Motor neuron (in vitro differentiated cells): Measurements from ENCODE around the gene UNK. TPM values are rescaled to one million over a fixed set of nuclear protein-coding genes. Genes with fewer than 3 reads are reported as not detected.
A peak's percentile ranks its signal among the peaks of the same experiment; 100 is the strongest.

Experiments used
- ATAC-seq, 8 experiments: fragments of 200-7000 bp; cut with Tn5 transposase; replicated peaks in 6 of 8; 2 replicates each; pipeline ENCODE4 v1.8.0; 2021; ENCODE audit warnings: mild to moderate bottlenecking in 8 of 8, moderate library complexity in 8 of 8
- H3K27ac ChIP-seq, 2 donors: fragments of 250-450 bp; sonication (Bioruptor Pico); 2 replicates each; pipeline ENCODE4 v1.9.0; 2021; ENCODE audit warnings: antibody characterized with exemption in 2 of 2, mild to moderate bottlenecking in 2 of 2, moderate library complexity in 1 of 2
- H3K4me1 ChIP-seq, 2 donors: fragments of 250-450 bp; sonication (Bioruptor Pico); replicated peaks in 1 of 2; 2 replicates each; pipeline ENCODE4 v1.6.1; 2021; ENCODE audit warnings: antibody characterized with exemption in 2 of 2, mild to moderate bottlenecking in 2 of 2, moderate library complexity in 1 of 2
- H3K4me3 ChIP-seq, 5 donors: fragments of 250-450 bp; sonication (Bioruptor Pico); 2 replicates each; pipeline ENCODE4 v1.9.0; 2021; ENCODE audit warnings: antibody characterized with exemption in 5 of 5, mild to moderate bottlenecking in 5 of 5, moderate library complexity in 4 of 5
- whole genome bisulfite sequencing, 10 experiments: fragments of 450-650 bp; shearing (Covaris generic); methylation state at CpG; one replicate each; pipeline ENCODE4 v1.0.0; 2022; 5-methylcytosine and 5-hydroxymethylcytosine counted together
- in situ Hi-C, 9 experiments: fragments of 400-800 bp; cut with MboI; loops; one replicate each; pipeline ENCODE4 v1.15.0; 2021; ENCODE audit warnings: low sequenced_read_pairs in 9 of 9, low pct_unique_long_range_greater_than_20kb in 2 of 9; ENCODE audit not compliant: unreplicated experiment in 9 of 9
- total RNA-seq, 8 experiments: library from RNA; unstranded; fragments of 300-600 nt; gene quantifications; 2 replicates each; pipeline versions ENCODE4 v1.2.3 to v1.2.4, GENCODE V29; 2022

Gene UNK, protein sequence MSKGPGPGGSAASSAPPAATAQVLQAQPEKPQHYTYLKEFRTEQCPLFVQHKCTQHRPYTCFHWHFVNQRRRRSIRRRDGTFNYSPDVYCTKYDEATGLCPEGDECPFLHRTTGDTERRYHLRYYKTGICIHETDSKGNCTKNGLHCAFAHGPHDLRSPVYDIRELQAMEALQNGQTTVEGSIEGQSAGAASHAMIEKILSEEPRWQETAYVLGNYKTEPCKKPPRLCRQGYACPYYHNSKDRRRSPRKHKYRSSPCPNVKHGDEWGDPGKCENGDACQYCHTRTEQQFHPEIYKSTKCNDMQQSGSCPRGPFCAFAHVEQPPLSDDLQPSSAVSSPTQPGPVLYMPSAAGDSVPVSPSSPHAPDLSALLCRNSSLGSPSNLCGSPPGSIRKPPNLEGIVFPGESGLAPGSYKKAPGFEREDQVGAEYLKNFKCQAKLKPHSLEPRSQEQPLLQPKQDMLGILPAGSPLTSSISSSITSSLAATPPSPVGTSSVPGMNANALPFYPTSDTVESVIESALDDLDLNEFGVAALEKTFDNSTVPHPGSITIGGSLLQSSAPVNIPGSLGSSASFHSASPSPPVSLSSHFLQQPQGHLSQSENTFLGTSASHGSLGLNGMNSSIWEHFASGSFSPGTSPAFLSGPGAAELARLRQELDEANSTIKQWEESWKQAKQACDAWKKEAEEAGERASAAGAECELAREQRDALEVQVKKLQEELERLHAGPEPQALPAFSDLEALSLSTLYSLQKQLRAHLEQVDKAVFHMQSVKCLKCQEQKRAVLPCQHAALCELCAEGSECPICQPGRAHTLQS
- total RNA-seq, result 10 to 100 TPM; 14.6 to 38.2 (median 20.0) TPM

DNA sequence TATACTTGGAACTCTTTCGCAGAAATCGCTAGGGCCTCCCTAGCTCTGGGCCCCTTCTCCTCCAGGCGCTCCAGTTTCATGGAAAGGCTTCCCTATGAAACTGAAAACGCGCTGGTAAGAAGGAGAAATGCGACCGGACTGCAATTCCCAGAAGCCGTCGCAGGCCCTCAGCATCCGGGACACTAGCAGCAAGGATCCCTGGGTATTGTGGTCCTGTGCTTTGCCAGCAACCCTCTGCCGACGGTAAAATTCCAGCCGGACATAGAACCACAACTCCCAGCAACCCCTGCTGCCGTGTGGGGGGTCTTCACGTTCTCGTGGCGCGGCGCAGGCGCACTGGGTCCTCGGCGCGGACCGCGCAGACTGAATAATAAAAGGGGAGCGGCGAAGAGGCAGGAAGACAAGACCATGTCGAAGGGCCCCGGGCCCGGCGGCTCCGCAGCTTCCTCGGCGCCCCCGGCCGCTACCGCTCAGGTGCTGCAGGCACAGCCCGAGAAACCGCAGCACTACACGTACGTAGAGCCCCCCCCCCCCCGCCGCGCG lies at the start of gene UNK:
Gene UNK, plus strand, starts transcription at position 334 of the 543 bp plus-strand sequence. Its CDS starts 75 bp downstream, at position 409.
- ATAC-seq, result peak; percentile 69 to 86 (median 82)
- Histone ChIP-seq H3K4me1 (peaks cover 32 to 35% of the 10 kb centered on the region in 2 donors), H3K27ac (peak within 1 kb of the TSS; percentile 98 to 100), H3K4me3 (peak within 1 kb of the TSS; percentile 46 to 77 (median 66))
- WGBS, 10 experiments, result 0 to 1% (median 0%) methylated on average over 1 to 17 of the region's 45 CpGs; no CpG with 5 or more reads in 3 of the 10 experiments
- in situ Hi-C loops, result no loop called here

DNA sequence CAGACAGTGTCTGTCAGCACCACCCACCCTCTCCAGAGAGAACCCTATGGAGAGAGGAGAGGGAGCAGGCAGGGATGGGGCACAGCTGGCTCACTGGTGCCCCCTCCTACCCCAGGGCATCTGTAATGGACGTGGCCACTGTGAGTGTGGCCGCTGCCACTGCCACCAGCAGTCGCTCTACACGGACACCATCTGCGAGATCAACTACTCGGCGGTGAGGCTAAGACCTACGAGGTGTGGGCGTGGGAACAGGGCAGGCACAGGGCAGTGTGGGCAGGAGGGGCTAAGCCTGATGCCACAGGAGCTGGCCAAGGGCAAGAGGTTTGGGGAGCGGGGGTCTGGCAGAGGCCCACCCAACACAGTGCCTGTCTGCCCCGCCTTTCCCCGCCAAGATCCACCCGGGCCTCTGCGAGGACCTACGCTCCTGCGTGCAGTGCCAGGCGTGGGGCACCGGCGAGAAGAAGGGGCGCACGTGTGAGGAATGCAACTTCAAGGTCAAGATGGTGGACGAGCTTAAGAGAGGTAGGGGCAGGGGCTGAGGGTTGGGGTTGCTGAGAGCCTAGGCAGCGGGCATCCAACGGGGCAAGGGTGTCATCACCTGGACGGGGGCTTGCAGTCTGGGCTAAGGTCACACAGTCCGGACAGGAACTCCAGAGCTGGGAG lies 48.3 kb upstream of the UNK start:
- peaks cover 12 to 13% of the 10 kb centered on the region in 2 donors for H3K4me1 ChIP-seq
- in situ Hi-C loops, result no loop called here
- no peak overlapping the region for H3K27ac ChIP-seq
- H3K4me3 ChIP-seq, result no peak overlapping the region
- 50 to 90% methylated on average over 1 to 2 of the region's 26 CpGs; no CpG with 5 or more reads in 8 of the 10 experiments for WGBS, 10 experiments
- no peak for ATAC-seq

DNA sequence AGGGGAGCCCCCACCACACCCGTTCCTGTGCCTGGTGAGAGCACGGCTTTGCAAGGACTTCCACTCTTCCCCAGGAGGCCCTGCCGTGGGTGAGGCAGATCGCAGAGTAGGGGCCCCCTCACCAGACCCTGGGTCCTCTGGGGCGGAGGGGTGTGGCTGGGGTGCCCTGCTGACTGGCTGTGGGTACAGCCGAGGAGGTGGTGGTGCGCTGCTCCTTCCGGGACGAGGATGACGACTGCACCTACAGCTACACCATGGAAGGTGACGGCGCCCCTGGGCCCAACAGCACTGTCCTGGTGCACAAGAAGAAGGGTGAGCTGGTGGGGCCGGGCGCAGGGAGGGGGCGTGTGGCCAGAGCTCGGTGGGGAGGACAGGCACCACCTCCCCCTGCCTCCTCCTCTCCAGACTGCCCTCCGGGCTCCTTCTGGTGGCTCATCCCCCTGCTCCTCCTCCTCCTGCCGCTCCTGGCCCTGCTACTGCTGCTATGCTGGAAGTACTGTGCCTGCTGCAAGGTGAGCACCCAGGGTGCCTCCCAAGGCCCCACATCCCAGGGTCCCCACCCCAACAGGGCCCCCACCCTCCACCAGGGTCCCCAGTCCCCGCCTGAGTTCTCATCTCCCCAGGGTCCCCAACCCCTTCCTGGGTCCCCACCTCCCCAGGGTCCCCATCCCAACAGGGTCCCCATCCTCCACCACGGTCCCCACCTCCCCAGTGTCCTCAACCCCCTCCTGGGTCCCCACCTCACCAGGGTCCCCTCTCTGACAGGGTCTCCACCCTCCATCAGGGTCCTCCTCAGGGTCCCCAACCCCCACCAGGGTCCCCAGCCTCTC lies 47.3 kb upstream of the UNK start:
- no peak overlapping the region for H3K4me3 ChIP-seq
- peaks cover 12 to 13% of the 10 kb centered on the region in 2 donors for H3K4me1 ChIP-seq
- WGBS, 10 experiments, result 80 to 100% methylated on average over 1 of the region's 20 CpGs; no CpG with 5 or more reads in 8 of the 10 experiments
- in situ Hi-C loops, result no loop called here
- peak in 4 of 8 experiments; percentile 4 to 8 (median 6) for ATAC-seq
- peak overlapping the region in 1 of 2 donors; percentile 42 for H3K27ac ChIP-seq

DNA sequence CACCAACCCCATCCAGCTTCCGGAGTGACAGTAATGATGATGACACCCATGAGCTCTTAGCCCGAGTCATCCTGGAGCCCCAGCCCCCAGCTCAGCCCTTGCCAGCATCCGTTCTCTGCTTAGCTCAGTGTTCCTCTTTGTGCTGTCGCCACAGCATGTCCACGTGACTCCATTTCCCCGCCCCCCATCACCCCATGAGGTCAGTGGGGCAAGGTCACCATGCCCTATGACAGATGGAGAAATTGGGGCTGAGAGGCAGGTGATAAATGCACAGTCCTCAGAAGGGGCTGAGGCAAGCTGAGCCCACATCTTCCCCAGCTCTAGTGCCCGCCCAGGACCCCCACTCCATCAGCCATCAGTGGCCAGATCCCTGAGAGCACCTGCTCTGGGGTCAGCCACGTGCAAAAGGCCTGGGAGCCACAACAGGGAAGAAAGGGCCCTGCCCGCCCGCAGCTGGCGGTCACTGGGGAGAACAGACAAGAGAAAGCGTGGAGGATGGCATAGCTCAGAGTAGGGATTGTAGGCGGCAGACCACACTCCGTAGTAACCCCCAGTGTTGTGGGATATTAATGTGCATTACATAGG lies 46.3 kb upstream of the UNK start:
- peak overlapping the region; percentile 40 to 64 for H3K27ac ChIP-seq
- no peak overlapping the region for H3K4me3 ChIP-seq
- in situ Hi-C loops, result no loop called here
- H3K4me1 ChIP-seq, result peaks cover 12 to 13% of the 10 kb centered on the region in 2 donors
- 40 to 90% (median 75%) methylated on average over 1 to 6 of the region's 14 CpGs; no CpG with 5 or more reads in 4 of the 10 experiments for WGBS, 10 experiments
- ATAC-seq, result peak in 5 of 8 experiments; percentile 74 to 89 (median 80)

DNA sequence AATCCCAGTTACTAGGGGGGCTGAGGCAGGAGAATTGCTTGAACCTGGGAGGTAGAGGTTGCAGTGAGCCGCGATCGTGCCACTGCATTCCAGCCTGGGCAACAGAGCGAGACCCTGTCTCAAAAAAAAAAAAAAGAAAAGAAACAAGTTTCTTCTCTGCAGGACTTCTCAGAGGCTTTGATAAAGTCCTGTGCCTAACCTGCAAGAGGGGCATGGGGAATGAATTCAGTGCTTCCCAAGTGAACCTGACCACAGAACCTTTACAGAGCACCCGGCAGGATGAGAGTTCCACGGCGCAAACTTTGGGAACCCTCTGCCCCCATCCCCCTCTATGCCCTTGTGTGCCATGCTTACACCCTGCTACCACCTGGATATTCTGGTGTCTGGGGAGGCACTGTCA lies 45.4 kb upstream of the UNK start:
- 80 to 100% (median 94%) methylated on average over 1 to 7 of the region's 7 CpGs; no CpG with 5 or more reads in 4 of the 10 experiments for WGBS, 10 experiments
- in situ Hi-C loops, result no loop called here
- Histone ChIP-seq H3K4me3 (no peak overlapping the region), H3K4me1 (peaks cover 12 to 13% of the 10 kb centered on the region in 2 donors), H3K27ac (no peak overlapping the region)
- ATAC-seq, result no peak

DNA sequence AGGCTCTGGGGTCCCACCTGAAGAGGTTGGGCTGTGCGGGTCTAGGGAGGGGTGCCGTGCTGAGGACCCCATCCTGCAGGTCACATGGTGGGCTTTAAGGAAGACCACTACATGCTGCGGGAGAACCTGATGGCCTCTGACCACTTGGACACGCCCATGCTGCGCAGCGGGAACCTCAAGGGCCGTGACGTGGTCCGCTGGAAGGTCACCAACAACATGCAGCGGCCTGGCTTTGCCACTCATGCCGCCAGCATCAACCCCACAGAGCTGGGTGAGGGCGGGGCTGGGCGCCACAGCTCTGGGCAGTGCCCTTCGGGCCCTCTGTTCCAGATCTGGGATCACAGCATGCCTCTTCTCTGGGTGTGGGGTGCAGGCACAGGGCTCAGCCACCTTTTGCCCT lies 44.8 kb upstream of the UNK start:
- in situ Hi-C loops, result loop anchor here in 1 of 9 experiments (10.0 kb wide), 1 partner anchor 65 kb away; no protein-coding TSS in a partner anchor
- 60 to 100% (median 91%) methylated on average over 1 to 3 of the region's 14 CpGs; no CpG with 5 or more reads in 6 of the 10 experiments for WGBS, 10 experiments
- Histone ChIP-seq H3K4me1 (peaks cover 12 to 13% of the 10 kb centered on the region in 2 donors), H3K4me3 (no peak overlapping the region), H3K27ac (no peak overlapping the region)
- no peak for ATAC-seq

DNA sequence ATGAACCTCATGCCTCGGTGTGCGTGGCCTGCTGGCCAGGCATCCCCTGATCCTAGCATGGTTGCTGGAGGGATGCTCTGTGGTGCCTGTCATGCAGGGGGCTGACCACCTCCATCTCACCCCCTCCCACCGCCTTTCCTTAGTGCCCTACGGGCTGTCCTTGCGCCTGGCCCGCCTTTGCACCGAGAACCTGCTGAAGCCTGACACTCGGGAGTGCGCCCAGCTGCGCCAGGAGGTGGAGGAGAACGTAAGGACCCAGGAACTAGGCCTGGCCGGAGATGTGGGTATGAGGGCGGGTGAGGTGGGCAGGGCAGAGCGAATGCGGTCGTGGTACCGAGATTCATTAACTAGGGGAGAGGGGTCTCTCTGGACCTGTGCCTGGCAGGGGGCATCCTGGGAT lies 44.4 kb upstream of the UNK start:
- WGBS, 10 experiments, result 70 to 97% methylated on average over 5 to 7 of the region's 17 CpGs; no CpG with 5 or more reads in 8 of the 10 experiments
- in situ Hi-C loops, result loop anchor here in 1 of 9 experiments (10.0 kb wide), 1 partner anchor 65 kb away; no protein-coding TSS in a partner anchor
- H3K27ac ChIP-seq, result no peak overlapping the region
- peaks cover 12 to 13% of the 10 kb centered on the region in 2 donors for H3K4me1 ChIP-seq
- H3K4me3 ChIP-seq, result no peak overlapping the region
- no peak for ATAC-seq

DNA sequence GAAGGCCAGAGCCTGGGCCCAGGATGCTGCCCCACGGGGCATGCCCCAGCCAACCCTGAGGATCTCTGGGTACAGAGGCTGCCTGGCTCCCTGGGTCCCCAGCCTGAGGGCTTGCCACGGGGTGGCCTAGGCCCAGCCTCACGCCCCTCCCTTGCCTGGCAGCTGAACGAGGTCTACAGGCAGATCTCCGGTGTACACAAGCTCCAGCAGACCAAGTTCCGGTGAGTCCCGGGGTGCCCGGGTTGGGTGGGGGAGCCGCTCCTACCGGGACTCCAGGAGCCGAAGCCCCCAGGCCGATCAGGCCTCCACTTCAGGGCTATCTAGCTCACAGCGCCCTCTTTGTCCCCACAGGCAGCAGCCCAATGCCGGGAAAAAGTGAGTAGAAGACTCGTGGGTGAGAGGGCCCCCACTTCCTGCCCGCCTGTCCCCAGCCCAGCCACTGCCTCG lies 44.0 kb upstream of the UNK start:
- in situ Hi-C loops, result loop anchor here in 1 of 9 experiments (10.0 kb wide), 1 partner anchor 66 kb away; no protein-coding TSS in a partner anchor
- 73 to 80% methylated on average over 3 to 6 of the region's 17 CpGs; no CpG with 5 or more reads in 8 of the 10 experiments for WGBS, 10 experiments
- ATAC-seq, result no peak
- H3K27ac ChIP-seq, result no peak overlapping the region
- peaks cover 12 to 13% of the 10 kb centered on the region in 2 donors for H3K4me1 ChIP-seq
- no peak overlapping the region for H3K4me3 ChIP-seq

DNA sequence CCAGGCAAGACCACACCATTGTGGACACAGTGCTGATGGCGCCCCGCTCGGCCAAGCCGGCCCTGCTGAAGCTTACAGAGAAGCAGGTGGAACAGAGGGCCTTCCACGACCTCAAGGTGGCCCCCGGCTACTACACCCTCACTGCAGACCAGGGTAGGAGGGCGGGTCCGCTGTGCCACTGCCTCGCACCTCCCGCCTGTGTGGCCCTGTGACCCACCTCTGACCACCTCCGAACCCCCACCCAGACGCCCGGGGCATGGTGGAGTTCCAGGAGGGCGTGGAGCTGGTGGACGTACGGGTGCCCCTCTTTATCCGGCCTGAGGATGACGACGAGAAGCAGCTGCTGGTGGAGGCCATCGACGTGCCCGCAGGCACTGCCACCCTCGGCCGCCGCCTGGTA lies 42.3 kb upstream of the UNK start:
- no peak overlapping the region for H3K27ac ChIP-seq
- 94 to 100% (median 100%) methylated on average over 1 to 3 of the region's 25 CpGs; no CpG with 5 or more reads in 7 of the 10 experiments for WGBS, 10 experiments
- no peak for ATAC-seq
- peaks cover 12 to 13% of the 10 kb centered on the region in 2 donors for H3K4me1 ChIP-seq
- H3K4me3 ChIP-seq, result no peak overlapping the region
- in situ Hi-C loops, result loop anchor here in 1 of 9 experiments (10.0 kb wide), 1 partner anchor 68 kb away; no protein-coding TSS in a partner anchor

DNA sequence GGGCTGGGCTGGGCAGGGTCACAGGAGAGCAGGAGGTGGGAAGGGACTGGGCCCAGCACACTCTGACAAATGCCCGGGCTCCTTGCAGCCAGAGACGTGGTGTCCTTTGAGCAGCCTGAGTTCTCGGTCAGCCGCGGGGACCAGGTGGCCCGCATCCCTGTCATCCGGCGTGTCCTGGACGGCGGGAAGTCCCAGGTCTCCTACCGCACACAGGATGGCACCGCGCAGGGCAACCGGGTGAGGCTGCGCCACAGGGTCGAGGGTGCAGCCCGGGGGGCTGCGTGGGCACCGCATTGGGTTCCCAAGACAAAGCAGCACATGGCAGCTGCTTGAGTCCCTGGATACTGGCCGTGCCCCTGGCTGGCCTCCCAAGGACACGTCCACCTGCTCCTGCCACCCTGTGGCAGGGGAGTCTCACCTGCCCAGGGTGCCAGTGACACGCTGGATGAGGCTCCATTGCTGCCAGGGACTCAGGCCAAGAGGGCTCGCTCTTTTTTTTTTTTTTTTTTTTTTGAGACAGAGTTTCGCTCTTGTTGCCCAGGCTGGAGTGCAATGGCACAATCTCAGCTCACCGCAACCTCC lies 40.9 kb upstream of the UNK start:
- WGBS, 10 experiments, result 73 to 100% (median 95%) methylated on average over 1 to 6 of the region's 25 CpGs; no CpG with 5 or more reads in 7 of the 10 experiments
- no peak overlapping the region for H3K4me3 ChIP-seq
- in situ Hi-C loops, result loop anchor here in 1 of 9 experiments (10.0 kb wide), 1 partner anchor 69 kb away; no protein-coding TSS in a partner anchor
- no peak overlapping the region for H3K27ac ChIP-seq
- ATAC-seq, result no peak
- H3K4me1 ChIP-seq, result peaks cover 0 to 1% of the 10 kb centered on the region in 2 donors

DNA sequence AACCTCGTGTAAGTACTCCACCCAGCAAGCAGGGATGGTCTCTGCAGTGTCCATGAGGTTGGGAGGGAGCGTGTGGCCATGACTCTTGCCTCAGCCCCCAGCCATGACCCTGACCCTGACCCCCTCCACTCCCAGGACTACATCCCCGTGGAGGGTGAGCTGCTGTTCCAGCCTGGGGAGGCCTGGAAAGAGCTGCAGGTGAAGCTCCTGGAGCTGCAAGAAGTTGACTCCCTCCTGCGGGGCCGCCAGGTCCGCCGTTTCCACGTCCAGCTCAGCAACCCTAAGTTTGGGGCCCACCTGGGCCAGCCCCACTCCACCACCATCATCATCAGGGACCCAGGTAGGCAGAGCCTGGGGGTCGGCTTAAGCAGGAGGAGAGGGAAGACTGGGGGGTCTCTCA lies 35.9 kb upstream of the UNK start:
- no peak for ATAC-seq
- WGBS, 10 experiments, result 67 to 86% (median 70%) methylated on average over 1 to 3 of the region's 9 CpGs; no CpG with 5 or more reads in 5 of the 10 experiments
- Histone ChIP-seq H3K27ac (no peak overlapping the region), H3K4me1 (peaks cover 0 to 4% of the 10 kb centered on the region in 2 donors), H3K4me3 (no peak overlapping the region)
- in situ Hi-C loops, result loop anchor here in 3 of 9 experiments (5.0 to 10.0 kb wide), 2 partner anchors 74 to 76 kb away; no protein-coding TSS in a partner anchor
